Embryonic facial prominence (tissue), 1 donor: Measurements from ENCODE around the gene IL17REL.

Experiments used
- DNase-seq: peaks from one replicate; pipeline ENCODE4 v3.0.0-alpha.2; 2016; ENCODE audit errors: extremely low spot score

The IL17REL gene

DNA sequence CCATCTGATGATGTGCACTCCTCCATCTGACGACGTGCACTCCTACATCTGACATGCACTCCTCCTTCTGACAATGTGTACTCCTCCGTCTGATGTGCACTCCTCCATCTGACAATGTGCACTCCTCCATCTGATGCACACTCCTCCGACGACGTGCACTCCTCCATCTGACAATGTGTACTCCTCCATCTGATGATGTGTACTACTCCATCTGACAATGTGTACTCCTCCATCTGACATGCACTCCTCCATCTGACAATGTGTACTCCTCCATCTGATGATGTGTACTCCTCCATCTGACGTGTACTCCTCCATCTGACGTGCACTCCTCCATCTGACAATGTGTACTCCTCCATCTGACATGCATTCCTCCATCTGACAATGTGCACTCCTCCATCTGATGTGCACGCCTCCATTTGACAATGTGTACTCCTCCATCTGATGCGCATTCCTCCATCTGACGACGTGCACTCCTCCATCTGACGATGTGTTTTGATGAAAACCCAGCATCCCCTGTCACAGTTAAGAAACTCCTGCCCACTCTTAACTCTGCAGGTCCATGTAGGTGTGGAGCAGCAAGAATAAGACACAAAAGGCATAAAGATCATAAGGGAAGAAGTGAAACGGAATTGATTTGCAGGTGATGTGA is 9.7 kb upstream of the IL17REL start:
- DNase-seq = no peak

DNA sequence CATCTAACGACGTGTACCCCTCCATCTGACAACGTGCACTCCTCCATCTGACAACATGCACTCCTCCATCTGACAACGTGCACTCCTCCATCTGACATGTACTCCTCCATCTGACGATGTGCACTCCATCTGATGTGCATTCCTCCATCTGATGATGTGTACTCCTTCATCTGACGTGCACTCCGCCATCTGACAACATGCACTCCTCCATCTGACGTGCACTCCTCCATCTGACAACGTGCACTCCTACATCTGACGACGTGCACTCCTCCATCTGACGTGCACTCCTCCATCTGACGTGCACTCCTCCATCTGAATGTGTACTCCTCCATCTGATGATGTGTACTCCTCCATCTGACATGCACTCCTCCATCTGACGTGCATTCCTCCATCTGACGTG is 8.0 kb upstream of the IL17REL start:
- no peak for DNase-seq

DNA sequence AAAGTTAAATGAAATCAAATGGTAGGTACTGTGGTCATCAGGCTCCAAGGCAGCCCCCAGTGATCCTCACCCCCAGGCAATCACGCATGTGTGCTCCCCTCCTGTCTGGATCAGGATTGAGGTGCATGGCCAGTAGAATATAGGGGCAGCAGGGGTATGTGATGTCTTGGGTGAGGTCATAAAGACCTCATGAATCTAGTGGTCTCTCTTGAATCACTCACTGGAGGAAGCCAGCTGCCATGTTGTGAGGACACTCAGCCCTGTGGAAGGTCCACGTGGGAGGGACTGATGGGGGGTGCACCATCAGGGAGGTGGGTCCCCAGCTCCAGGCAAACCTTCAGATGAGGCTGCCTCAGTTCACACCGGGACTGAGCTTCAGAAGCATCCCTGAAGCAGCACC is 6.8 kb upstream of the IL17REL start:
- DNase-seq = no peak

DNA sequence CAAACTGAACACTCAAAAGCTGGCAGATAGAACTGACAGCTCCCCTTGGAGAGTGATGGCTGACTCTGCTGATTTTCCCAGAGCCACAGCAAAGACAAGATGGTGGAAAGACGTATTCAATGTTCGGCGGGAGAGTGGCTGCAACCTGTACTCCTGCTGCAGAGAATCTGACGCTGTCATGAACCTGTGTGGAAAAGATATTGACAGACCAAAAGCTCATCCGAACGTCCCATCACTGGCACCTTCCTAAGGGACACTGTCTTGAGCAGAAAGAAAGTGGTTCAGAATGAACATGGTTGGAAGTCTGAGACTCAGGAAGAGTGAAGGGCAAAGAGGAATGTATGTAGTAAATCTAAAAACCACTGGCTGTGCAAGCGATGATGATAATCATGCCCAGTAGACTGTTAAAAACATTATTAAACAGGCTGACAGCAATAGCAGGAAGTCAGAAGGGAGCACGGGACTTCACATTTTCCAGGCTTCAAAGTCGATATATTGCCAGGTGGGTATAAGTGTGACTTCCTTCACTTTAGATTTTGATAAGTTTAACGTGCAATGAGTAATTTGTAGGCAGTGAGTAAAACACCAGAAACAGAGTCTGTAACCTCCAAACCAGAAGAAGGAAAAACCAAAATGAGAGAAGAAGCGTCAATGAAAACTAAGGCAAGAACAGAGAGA is 6.2 kb upstream of the IL17REL start:
- no peak for DNase-seq

- no peak for DNase-seq
Measured at GRCh38 chr22:50017701-50018224, 5.2 kb upstream of the IL17REL start.

GRCh38 chr22:50016988-50017700 is 4.6 kb upstream of the IL17REL start:
- DNase-seq = no peak

- DNase-seq = no peak
Measured at GRCh38 chr22:50016308-50016987, 3.9 kb upstream of the IL17REL start.

- no peak for DNase-seq
Measured at GRCh38 chr22:50015451-50016307, 3.1 kb upstream of the IL17REL start.

GRCh38 chr22:50014655-50015401 is 2.3 kb upstream of the IL17REL start:
- no peak for DNase-seq

- DNase-seq = no peak
Measured at GRCh38 chr22:50014053-50014501, 1.5 kb upstream of the IL17REL start.

GRCh38 chr22:50011447-50012210 is 936 bp downstream of the IL17REL start:
- DNase-seq = no peak

DNA sequence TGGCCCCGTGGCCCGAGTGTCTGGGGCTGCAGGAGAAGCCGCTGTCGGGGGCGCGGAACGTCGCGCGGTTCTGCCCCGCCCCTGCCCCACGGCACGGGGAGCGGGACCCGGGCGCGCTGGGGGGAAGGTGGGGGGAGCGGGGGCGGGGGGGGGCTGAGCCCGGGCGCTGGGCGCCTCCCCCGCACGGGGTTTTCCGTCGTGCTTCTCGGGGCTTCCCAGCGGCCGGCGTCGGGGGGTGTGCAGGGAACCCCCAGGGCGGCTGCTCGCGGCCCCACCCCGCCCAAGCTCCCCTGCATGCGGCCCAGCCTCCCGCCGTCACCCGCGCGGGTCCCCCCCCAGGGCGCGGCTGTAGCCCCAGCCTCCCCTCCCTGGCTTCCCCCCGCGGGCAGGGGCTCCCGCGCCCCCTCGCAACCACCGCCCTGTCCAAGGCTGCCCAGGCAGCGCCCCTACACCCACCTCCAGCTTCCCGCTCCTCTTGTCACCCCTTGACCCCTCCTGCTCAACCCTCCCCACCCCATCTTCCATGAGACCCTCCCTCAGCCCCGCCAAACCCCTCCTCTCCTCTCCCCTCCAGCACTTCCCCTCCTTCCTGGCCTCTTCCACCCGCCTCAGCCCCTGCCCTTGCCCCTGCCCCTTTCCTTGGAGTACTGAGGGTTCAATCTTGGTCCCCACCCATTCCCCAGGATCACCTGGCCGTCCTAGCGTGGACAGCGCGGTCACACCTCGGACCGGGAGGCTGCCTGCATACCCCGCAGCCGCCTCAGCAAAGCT is 1.7 kb downstream of the IL17REL start:
- DNase-seq = no peak

- DNase-seq = no peak
Measured at GRCh38 chr22:50009765-50010675, 2.5 kb downstream of the IL17REL start.

DNA sequence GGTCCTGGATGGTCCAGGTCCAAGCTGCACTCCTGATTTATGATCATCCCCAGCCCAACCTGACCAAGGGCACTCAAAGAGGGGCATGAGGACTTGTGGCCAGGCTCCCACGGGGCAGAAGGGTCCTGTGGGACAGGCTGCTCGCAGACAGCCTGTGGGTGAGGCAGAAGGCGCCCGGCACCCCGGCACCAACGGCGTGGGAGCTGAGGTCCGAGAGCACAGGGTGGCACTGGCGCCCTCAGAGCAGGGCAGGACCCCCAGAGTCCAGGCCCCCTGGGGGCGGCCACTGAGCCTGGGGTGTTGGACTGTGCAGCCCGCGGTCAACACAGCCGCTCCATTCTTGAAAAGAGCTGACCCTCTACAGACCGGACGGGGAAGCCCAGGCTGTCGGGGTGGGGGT is 3.3 kb downstream of the IL17REL start:
- no peak for DNase-seq

- DNase-seq = no peak
Measured at GRCh38 chr22:50008151-50009040, 4.2 kb downstream of the IL17REL start.

DNA sequence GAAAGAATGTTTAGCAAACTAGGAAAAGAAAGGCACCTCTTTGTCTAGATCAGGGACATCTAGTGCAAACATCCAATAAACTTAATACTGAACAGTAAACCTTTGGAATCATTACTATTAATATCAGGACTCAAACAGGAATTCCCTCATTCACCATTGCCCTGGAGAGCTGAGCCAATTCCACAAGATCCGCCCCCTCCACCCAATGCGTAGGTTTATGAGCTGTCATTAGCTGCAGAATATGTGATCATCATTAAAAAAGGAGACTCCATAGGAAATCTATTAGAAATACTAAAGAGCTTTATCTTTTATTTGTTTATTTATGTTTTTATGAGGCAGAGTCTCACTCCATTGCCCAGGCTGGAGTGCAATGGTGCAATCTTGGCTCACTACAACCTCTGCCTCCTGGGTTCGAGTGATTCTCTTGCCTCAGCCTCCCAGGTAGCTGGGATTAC is 5.5 kb downstream of the IL17REL start:
- no peak for DNase-seq

DNA sequence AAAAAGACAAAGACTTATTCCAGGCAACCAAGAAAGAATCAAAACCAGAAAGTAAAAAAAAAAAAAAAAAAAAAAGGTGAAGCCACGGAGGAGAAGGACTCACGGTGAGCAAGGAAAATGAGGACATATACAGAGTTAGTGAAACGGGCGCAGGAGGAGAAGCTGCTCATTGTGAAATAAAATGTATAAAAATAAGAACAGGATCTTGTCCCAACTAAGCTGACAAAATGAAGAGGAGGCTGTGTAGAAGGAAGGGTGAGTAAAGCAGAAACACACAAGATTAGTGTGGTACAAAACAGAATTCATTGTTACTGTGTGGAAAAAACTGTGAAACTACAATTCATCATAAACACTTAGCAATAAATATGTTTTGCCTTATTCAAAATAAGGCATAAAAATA is 7.6 kb downstream of the IL17REL start:
- no peak for DNase-seq
